K562 (cell line): ENCODE measurements around the gene FOXM1. TPM values are rescaled to one million over a fixed set of nuclear protein-coding genes. Genes with fewer than 3 reads are reported as not detected.

Experiments used
- ATAC-seq: fragments of 200-7000 bp; cut with Tn5 transposase; 3 replicates; pipeline ENCODE4 v1.9.1; 2020; ENCODE audit warnings: moderate library complexity
- BruUV-seq: library from RNA; stranded (reverse); fragments of 400-500 nt; replicated peaks from 2 replicates; lab custom pipeline; 2021; lab: Mats Ljungman, UMichigan
- CTCF ChIA-PET: fragments of 300-600 bp; formaldehyde crosslinking; extraction: SDS; loops from one replicate; lab custom pipeline; 2021; ENCODE audit warnings: low intra/inter-chr PET ratio; lab: Yijun Ruan, JAX
- POLR2A ChIA-PET: fragments of 300-600, 350-650 bp; sonication (Branson Sonifier 250); formaldehyde crosslinking; extraction: SDS; loops from one replicate; lab custom pipeline; 2021; ENCODE audit warnings: antibody characterized with exemption, inconsistent platforms; lab: Yijun Ruan, JAX
- DNase-seq, 4 experiments: peaks; one replicate each; pipeline versions ENCODE4 v3.0.0 to v3.0.0-alpha.2; 2011 to 2018; ENCODE audit warnings: low spot score in 3 of 4, mixed read lengths in 3 of 4; ENCODE audit errors: extremely low read depth in 1 of 4
- FAIRE-seq: peaks from 2 replicates; lab custom pipeline; 2011; peaks lifted over from hg19 to GRCh38; lab: Jason Lieb, UNC
- H2AFZ ChIP-seq: 2 replicates; pipeline ENCODE4 v1.6.0; 2011; ENCODE audit warnings: low read depth, low read length, control low read depth, inconsistent platforms
- H3K27ac ChIP-seq: fragments of 200-600 bp; 3 replicates; pipeline ENCODE4 v1.8.0; 2011; ENCODE audit warnings: low read depth, mild to moderate bottlenecking, control low read depth, inconsistent platforms, low read length, moderate library complexity, mixed read lengths; ENCODE audit errors: extremely low read depth
- H3K27me3 ChIP-seq, 2 experiments: fragments of 300-600 bp in 1 of 2; 2 replicates in 1 of 2; 3 replicates in 1 of 2; pipeline versions ENCODE4 v1.6.0 to v1.8.0; 2011; ENCODE audit warnings: inconsistent platforms in 2 of 2, low read length in 2 of 2, mild to moderate bottlenecking in 1 of 2, mixed read lengths in 1 of 2, moderate library complexity in 1 of 2; ENCODE audit not compliant: control insufficient read depth in 2 of 2, insufficient read depth in 2 of 2
- H3K36me3 ChIP-seq: fragments of 300-600 bp; 3 replicates; pipeline ENCODE4 v1.8.0; 2011; ENCODE audit warnings: mild to moderate bottlenecking, low read length, inconsistent platforms; ENCODE audit not compliant: control insufficient read depth, insufficient read depth
- H3K4me1 ChIP-seq, 2 experiments: fragments of 200-600 bp in 1 of 2; replicated peaks in 1 of 2; 2 replicates in 1 of 2; 3 replicates in 1 of 2; pipeline versions ENCODE4 v1.5.1 to v1.8.0; 2011; ENCODE audit warnings: inconsistent platforms in 2 of 2, low read length in 2 of 2, mild to moderate bottlenecking in 1 of 2, mixed read lengths in 1 of 2, moderate library complexity in 1 of 2; ENCODE audit not compliant: control insufficient read depth in 2 of 2, insufficient read depth in 2 of 2
- H3K4me2 ChIP-seq: 2 replicates; pipeline ENCODE4 v1.6.1; 2011; ENCODE audit warnings: low read length, control low read depth, inconsistent platforms, mixed read lengths; ENCODE audit not compliant: insufficient read depth
- H3K4me3 ChIP-seq: fragments of 200-600 bp; sonication (generic), shearing (Covaris generic); 2 replicates; pipeline ENCODE4 v1.5.1; 2016; ENCODE audit warnings: control low read depth, inconsistent platforms
- H3K79me2 ChIP-seq: fragments of 200-600 bp; 3 replicates; pipeline ENCODE4 v1.8.0; 2011; ENCODE audit warnings: low read length, inconsistent platforms; ENCODE audit not compliant: control insufficient read depth, insufficient read depth
- H3K9ac ChIP-seq, 2 experiments: 2 replicates each; pipeline versions ENCODE4 v1.6.0 to v1.6.1; 2011; ENCODE audit warnings: low read depth in 2 of 2, low read length in 2 of 2, control low read depth in 1 of 2, inconsistent platforms in 1 of 2, mild to moderate bottlenecking in 1 of 2, mixed read lengths in 1 of 2; ENCODE audit not compliant: insufficient read depth in 1 of 2
- H3K9me1 ChIP-seq: one replicate; pipeline ENCODE4 v1.6.0; 2011; ENCODE audit warnings: inconsistent platforms, mild to moderate bottlenecking, low read length, moderate library complexity; ENCODE audit not compliant: control insufficient read depth, insufficient read depth
- H3K9me3 ChIP-seq: replicated peaks from 2 replicates; pipeline ENCODE4 v1.5.1; 2011; ENCODE audit warnings: low read depth, low read length, inconsistent platforms; ENCODE audit not compliant: control insufficient read depth, insufficient read depth
- H4K20me1 ChIP-seq: replicated peaks from 2 replicates; pipeline ENCODE4 v1.6.1; 2011; ENCODE audit warnings: low read length, inconsistent platforms, mixed read lengths; ENCODE audit not compliant: control insufficient read depth, insufficient read depth
- CBX2 ChIP-seq: fragments of 200-600 bp; sonication (generic); IDR thresholded peaks from one replicate; pipeline ENCODE4 v1.6.1; 2012; ENCODE audit warnings: mild to moderate bottlenecking, low read length, inconsistent platforms; ENCODE audit not compliant: insufficient read depth, poor library complexity, severe bottlenecking
- CCNT2 ChIP-seq: IDR thresholded peaks from 2 replicates; pipeline ENCODE4 v1.6.1; 2011; ENCODE audit warnings: borderline replicate concordance, low read depth, mild to moderate bottlenecking, moderate library complexity, mixed read lengths, low read length; ENCODE audit not compliant: insufficient read length; ENCODE audit errors: extremely low read depth
- CSDE1 ChIP-seq, 2 experiments: fragments of 450-650 bp; IDR thresholded peaks; 2 replicates each; pipeline ENCODE4 v1.6.1; 2016; ENCODE audit warnings: mild to moderate bottlenecking in 1 of 2
- HDAC1 ChIP-seq, 2 experiments: fragments of 450-650 bp; IDR thresholded peaks; 2 replicates each; pipeline ENCODE4 v1.6.1; 2016 to 2017; ENCODE audit warnings: inconsistent platforms in 1 of 2, mild to moderate bottlenecking in 1 of 2, moderate library complexity in 1 of 2
- HNRNPL ChIP-seq: fragments of 200-400 bp; formaldehyde crosslinking; IDR thresholded peaks from 2 replicates; pipeline ENCODE4 v1.6.1; 2017; ENCODE audit warnings: low read depth, mild to moderate bottlenecking, low read length
- MCM2 ChIP-seq: fragments of 450-650 bp; IDR thresholded peaks from 2 replicates; pipeline ENCODE4 v1.6.1; 2017; ENCODE audit warnings: low read depth, mild to moderate bottlenecking
- MCM7 ChIP-seq, 2 experiments: fragments of 450-650 bp; IDR thresholded peaks; 2 replicates each; pipeline ENCODE4 v1.6.1; 2016 to 2018
- NCOA4 ChIP-seq: fragments of 450-650 bp; IDR thresholded peaks from 2 replicates; pipeline ENCODE4 v1.6.1; 2018; ENCODE audit warnings: mild to moderate bottlenecking; ENCODE audit not compliant: partially characterized antibody
- NR2F6 ChIP-seq: fragments of 450-650 bp; formaldehyde crosslinking; IDR thresholded peaks from 2 replicates; pipeline ENCODE4 v1.4.0; 2020; ENCODE audit warnings: mild to moderate bottlenecking
- PHF21A ChIP-seq: fragments of 450-650 bp; IDR thresholded peaks from 2 replicates; pipeline ENCODE4 v1.6.1; 2017; ENCODE audit warnings: low read depth, borderline replicate concordance
- SIX5 ChIP-seq, 2 experiments: IDR thresholded peaks; 2 replicates each; pipeline ENCODE4 v1.6.1; 2011; ENCODE audit warnings: low read length in 2 of 2, borderline replicate concordance in 1 of 2, low read depth in 1 of 2, mild to moderate bottlenecking in 1 of 2, moderate library complexity in 1 of 2; ENCODE audit not compliant: insufficient read depth in 1 of 2
- XRCC4 ChIP-seq: IDR thresholded peaks from one replicate; pipeline ENCODE4 v1.6.1; 2011; ENCODE audit not compliant: insufficient read depth, insufficient read length; ENCODE audit errors: extremely low read depth
- ZNF217 ChIP-seq: sonication (generic); formaldehyde crosslinking; IDR thresholded peaks from 2 replicates; pipeline ENCODE4 v1.8.0; 2022; ENCODE audit warnings: mild to moderate bottlenecking, missing genetic modification reagents
- ZNF263 ChIP-seq: sonication (generic); formaldehyde crosslinking; IDR thresholded peaks from 2 replicates; pipeline ENCODE4 v1.8.0; 2022; ENCODE audit warnings: mild to moderate bottlenecking, missing genetic modification reagents, borderline replicate concordance
- WGBS: fragments of 100-300 bp; shearing (Covaris generic); methylation state at CpG from one replicate; pipeline ENCODE4 v1.1.6; 2016; ENCODE audit warnings: low coverage, mixed read lengths; ENCODE audit not compliant: insufficient coverage; ENCODE audit errors: missing lambda C conversion rate; 5-methylcytosine and 5-hydroxymethylcytosine counted together
- in situ Hi-C: fragments of 300-500 bp; cut with MboI; formaldehyde crosslinking; loops from 4 replicates; pipeline ENCODE4 v1.15.0; 2018; ENCODE audit warnings: inconsistent platforms, mixed read lengths
- intact Hi-C: fragments of 100-400 bp; cut with micrococcal nuclease; formaldehyde crosslinking; loops from 2 replicates; pipeline ENCODE4 v1.14.2; 2022
- polyA plus RNA-seq, 8 experiments: library from polyadenylated mRNA; depleted of rRNA in 4 of 8; stranded (reverse) in 5 of 8; unstranded in 3 of 8; fragments of >200 nt; fragmentation: Nextera tagmentation in 2 of 8; fragmentation: Illumina TruSeq in 1 of 8; extraction: Ambion mirVana in 2 of 8; extraction: Trizol in 1 of 8; gene quantifications; 2 replicates each; pipeline versions ENCODE4 v1.2.1 to v1.2.3, GENCODE V29; 2011 to 2014; ENCODE audit warnings: inconsistent platforms in 1 of 8, missing spikeins in 1 of 8
- total RNA-seq, 7 experiments: library from RNA; depleted of rRNA in 6 of 7; stranded (reverse); fragments of >200 nt in 6 of 7; fragmentation: Illumina TruSeq in 2 of 7; extraction: Trizol in 2 of 7; gene quantifications; 2 replicates each; pipeline versions ENCODE4 v1.2.1 to v1.2.3, GENCODE V29; 2011 to 2021; ENCODE audit warnings: low replicate concordance in 1 of 7
- TF ChIP-seq, protein P1 (sequence below): IDR thresholded peaks from 2 replicates; pipeline ENCODE4 v1.6.1; 2016; ENCODE audit warnings: missing genetic modification characterization, missing compliant biosample characterization
- TF ChIP-seq, protein P2 (sequence below), 2 experiments: IDR thresholded peaks; 2 replicates each; pipeline ENCODE4 v1.6.1; 2012; ENCODE audit warnings: improper control_type of control experiment in 2 of 2, low read depth in 2 of 2, low read length in 2 of 2, borderline replicate concordance in 1 of 2

The FOXM1 gene
- total and polyA plus RNA-seq, 9 of the 15 experiments (the other 6 are each of a cell fraction or from before 2014, with no cell fraction given), result 8.9 to 46.9 (median 17.2) TPM

DNA sequence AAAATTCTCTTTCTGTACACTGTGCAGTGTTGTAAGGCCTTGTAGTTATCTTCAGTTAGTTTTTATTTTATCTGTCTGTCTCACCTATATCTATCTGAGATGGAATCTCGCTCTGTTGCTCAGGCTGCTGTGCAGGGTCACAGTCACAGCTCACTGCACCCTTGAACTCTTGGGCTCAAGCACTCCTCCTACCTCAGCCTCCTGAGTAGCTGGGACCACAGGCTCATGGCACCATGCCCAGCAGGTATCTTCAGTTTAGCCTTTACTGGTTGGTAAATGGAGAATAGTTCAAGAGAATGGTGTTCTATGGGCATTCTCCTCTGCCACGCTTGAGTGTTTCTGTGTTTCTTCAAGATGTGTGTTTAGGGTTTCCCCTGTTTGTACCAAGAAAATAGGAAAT is 27.3 kb upstream of the FOXM1 start:
- Histone ChIP-seq H3K9ac (no peak overlapping the region), H3K79me2 (no peaks in the 10 kb centered on the region), H2AFZ (no peak overlapping the region), H3K36me3 (no peaks in the 10 kb centered on the region), H3K4me3 (no peak overlapping the region), H4K20me1 (no peaks in the 10 kb centered on the region), H3K9me3 (no peaks in the 10 kb centered on the region), H3K9me1 (no peaks in the 10 kb centered on the region), H3K4me1 (peaks cover 0 to 5% of the 10 kb centered on the region in 2 experiments; a peak in 2 of 5 replicates), H3K27ac (no peak overlapping the region), H3K4me2 (no peak overlapping the region), H3K27me3 (no peaks in the 10 kb centered on the region)
- no peak for FAIRE-seq
- in situ Hi-C loops (no loop called here), intact Hi-C loops (no loop called here)
- no peak for ATAC-seq
- CTCF ChIA-PET, result no interaction called here
- DNase-seq, result no peak
- 71% methylated on average over 2 of the region's 2 CpGs for WGBS
- BruUV-seq, result no TSS peak
- TF ChIP-seq ZNF217 (CRISPR knock-in tag) (no peak), MCM7 (IDR thresholded peaks at IDR 0.05) (no peak), PHF21A (no peak), SIX5 (IDR thresholded peaks at IDR 0.05; ENCODE audit: borderline replicate concordance in 1 of 2, insufficient read depth in 1 of 2, low read depth in 1 of 2, low read length in 2 of 2) (no peak), CCNT2 (no peak), CSDE1 (IDR thresholded peaks at IDR 0.05) (no peak), HNRNPL (no peak), ZNF263 (no peak), NR2F6 (CRISPR knock-in tag) (no peak), CBX2 (no peak), MCM2 (no peak), HDAC1 (IDR thresholded peaks at IDR 0.05) (no peak), NCOA4 (no peak), XRCC4 (no peak)
- TF ChIP-seq, protein P1, sequence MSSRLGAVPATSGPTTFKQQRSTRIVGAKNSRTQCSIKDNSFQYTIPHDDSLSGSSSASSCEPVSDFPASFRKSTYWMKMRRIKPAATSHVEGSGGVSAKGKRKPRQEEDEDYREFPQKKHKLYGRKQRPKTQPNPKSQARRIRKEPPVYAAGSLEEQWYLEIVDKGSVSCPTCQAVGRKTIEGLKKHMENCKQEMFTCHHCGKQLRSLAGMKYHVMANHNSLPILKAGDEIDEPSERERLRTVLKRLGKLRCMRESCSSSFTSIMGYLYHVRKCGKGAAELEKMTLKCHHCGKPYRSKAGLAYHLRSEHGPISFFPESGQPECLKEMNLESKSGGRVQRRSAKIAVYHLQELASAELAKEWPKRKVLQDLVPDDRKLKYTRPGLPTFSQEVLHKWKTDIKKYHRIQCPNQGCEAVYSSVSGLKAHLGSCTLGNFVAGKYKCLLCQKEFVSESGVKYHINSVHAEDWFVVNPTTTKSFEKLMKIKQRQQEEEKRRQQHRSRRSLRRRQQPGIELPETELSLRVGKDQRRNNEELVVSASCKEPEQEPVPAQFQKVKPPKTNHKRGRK (tag), result no peak
- TF ChIP-seq, protein P2, sequence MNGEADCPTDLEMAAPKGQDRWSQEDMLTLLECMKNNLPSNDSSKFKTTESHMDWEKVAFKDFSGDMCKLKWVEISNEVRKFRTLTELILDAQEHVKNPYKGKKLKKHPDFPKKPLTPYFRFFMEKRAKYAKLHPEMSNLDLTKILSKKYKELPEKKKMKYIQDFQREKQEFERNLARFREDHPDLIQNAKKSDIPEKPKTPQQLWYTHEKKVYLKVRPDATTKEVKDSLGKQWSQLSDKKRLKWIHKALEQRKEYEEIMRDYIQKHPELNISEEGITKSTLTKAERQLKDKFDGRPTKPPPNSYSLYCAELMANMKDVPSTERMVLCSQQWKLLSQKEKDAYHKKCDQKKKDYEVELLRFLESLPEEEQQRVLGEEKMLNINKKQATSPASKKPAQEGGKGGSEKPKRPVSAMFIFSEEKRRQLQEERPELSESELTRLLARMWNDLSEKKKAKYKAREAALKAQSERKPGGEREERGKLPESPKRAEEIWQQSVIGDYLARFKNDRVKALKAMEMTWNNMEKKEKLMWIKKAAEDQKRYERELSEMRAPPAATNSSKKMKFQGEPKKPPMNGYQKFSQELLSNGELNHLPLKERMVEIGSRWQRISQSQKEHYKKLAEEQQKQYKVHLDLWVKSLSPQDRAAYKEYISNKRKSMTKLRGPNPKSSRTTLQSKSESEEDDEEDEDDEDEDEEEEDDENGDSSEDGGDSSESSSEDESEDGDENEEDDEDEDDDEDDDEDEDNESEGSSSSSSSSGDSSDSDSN (IDR thresholded peaks at IDR 0.05; ENCODE audit: borderline replicate concordance in 1 of 2, low read depth in 2 of 2, low read length in 2 of 2), result no peak
- POLR2A ChIA-PET, result no interaction called here
